T-helper 2 cell (primary cell): ENCODE data around the gene TMA7B.
A peak's percentile ranks its signal among the peaks of the same experiment; 100 is the strongest.

Experiments used
- DNase-seq, 5 experiments: peaks; one replicate each; pipeline versions ENCODE4 v3.0.0 to v3.0.0-alpha.2; 2012 to 2022

The TMA7B gene

DNA sequence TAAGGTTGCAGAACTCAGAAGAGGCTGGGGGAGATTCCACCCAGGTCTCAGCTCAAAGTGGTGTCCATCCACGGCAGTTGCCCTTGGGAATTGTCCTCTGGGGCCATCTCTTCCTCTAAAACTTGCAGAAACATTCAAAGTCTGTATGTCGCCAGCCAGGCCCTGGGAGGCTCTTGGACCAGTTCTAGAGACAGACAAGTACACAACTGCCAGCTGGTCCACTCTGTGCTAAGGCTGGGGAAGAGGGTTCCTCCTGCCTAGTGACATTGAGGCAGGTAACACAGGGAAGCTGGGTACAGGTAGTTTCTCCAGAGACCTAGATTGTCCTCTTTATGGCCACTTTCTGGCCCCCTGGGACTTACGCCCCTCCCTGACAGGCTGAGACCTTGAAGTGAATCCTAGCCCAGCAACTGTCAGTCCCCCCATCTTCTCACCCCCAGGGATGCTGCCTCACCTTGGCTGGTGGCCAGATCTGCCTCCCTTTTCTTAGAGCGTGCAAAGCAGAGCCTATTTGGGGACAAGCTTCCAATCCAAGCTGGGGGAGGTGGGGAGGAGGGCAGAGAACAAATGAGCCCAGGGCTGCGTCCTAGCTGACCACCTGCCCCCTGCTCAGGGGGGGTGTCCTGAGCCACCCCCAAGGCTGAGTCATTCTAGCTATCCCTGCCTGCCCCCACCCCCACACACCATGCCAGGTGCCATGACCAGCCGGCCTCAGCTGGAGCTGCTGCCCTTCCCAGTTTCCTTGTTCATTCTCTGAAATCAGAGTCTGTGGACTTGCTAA lies 42.9 kb downstream of the TMA7B start:
- no peak for DNase-seq

DNA sequence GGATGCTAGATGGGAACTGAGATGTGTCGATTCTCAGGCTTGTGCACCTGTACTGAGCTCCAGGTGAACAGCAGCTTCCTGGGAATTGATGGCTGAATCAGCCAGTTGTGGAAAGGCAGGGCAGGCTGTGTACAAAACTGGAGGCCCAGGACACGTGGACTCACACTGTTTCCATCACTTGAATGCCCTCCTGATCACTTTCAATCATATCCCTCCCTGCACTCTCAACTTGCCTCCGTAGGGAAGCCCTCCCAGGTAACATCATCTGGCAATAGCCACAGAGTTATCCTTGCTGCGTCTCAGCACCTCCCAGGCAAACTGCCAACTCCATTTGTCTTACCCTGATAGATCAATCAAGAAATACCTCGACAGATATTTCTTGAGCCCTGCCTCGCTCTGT lies 44.6 kb downstream of the TMA7B start:
- DNase-seq, result no peak

DNA sequence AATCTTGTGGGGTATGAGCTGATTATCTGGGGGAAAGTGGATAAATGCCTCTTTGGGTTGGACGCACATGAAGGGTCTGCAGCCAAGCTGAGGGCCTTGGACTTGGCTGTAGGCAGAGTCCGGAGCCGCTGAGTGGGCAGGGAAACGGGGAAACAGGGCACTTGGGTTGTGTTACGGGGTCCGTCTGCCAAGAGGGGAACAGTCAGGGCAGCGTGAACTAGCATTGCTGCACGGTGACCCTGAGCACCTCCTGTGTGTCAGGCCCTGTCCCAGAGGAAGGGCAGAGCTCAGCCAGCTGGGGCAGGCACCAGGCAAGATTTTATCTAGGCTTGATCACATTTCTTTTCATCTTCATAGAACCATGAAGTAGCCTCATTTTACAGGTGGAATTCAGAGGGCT lies 46.4 kb downstream of the TMA7B start:
- no peak for DNase-seq

DNA sequence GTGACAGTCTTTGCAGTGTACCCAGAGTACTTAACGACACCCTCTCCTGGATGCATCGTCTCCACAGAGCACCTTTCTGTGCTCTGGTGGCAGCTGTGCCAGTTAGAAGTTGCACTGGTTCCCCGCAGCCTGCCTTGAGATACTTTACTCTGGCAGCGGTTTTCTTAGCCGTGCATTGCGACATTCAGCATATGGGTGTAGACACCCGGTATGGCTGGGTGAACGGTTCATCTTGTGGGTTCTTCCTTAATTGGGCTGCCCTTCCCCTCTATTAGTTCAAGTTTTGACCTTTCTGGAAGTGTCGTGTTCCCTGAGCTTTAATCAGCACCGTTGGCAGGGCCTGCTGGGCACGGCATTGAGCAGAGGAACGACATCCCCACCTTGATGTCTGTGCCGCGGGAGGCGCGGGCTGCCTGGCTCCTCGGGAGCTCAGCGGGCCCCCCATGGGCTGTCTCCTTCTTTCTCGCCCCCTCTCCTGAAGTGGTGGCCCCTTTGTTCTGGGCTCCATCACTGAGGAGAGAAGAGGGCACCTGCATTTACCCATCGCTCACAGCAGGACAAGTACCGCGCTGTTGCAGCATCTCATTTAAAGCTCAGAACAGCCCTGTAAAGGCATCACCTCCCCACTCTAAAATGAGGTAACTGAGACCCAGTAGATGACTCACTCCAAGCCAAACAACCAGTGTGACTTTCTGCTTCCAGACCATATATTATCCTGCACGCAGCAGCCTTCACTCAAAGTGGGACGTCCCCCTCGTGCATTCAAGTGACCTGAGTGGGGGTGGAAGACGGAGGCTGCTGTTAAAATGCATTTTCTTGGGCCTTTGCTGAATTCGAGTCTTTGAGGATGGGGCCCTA lies 47.9 kb downstream of the TMA7B start:
- DNase-seq, result no peak

DNA sequence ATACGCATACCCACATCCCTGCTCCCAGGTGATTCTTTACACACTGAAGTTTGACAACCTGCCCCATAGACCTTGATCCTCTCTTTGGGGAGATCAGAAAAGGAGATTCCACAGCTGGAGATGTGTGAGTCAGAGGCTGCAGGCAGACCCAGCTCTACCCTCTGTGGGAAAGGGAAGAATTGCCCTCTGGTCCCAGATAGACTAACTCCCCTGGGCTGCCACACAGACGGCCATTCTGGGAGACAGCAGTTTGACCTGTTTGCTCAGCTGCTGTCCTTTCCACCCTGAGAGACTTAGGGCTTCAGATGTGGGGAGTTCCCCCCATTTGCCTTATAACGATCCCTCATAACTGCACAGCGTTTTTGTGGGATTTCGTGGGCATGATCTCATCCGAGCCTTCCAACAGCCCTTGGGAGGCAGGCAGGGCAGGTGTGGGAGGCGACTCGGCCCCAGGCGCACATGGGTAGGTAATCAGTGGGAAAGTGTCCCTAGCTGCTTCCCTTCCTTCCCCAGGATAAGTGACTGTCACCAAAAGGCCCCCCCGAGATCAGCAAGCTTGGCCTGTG lies 48.6 kb downstream of the TMA7B start:
- DNase-seq, result no peak

DNA sequence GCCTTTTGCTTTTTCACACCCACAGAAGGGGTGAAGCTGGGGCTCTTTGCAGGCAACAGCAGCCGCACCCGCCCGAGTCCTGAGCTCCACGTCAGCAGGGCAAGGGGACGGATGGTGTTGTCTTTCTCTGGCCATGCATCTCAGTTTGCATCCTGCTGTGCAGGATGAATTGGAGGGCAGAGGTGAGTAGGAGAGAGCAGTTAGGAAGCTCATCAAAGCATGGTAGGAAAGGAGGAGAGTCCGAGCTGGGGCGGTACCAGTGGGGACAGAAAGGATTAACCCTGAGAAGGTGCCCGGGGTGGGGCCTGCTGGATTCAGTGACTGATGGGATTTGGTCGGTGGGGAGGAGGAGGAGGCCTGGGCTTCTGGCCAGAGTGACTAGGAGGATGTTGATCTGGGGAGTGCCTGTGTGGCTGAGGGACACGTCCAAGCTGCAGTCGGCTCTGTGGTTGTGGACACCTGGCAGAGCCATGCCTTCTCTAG lies 49.1 kb downstream of the TMA7B start:
- DNase-seq, result no peak

DNA sequence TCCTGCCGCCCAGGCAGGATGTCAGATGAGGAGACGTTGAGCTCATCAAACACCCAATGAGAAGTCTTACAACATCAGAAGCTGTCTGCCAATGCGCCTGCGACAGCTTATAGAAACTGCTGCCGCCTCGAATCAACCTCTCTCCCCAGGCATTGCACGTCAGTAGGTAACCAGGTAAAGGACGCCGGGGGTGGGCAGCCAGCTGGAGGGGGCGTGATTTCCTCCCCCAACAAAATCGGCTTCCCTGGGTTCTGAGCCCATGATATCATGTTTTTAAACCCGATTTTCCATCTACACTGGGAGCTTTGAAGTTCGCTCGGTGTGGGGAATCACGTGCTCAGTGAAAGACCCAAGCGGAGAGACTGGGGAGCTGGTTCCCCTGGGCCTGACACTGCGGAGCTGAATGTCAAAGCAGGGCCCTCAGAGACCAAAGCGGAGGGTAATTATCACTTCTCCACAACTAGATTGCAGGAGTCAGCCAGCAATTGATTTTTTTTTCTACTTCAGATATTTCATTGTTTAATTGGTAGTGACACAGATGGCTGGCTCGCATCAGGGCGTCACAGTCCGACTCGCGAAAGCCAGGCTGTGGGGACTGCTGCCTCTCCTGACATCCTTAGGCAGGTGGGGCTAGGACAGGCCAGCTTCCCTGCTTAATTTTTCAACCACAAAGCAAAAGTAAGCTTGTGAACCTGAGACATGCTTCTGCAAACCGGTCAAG lies 49.9 kb downstream of the TMA7B start:
- DNase-seq, result peak in 1 of 5 experiments; percentile 53

DNA sequence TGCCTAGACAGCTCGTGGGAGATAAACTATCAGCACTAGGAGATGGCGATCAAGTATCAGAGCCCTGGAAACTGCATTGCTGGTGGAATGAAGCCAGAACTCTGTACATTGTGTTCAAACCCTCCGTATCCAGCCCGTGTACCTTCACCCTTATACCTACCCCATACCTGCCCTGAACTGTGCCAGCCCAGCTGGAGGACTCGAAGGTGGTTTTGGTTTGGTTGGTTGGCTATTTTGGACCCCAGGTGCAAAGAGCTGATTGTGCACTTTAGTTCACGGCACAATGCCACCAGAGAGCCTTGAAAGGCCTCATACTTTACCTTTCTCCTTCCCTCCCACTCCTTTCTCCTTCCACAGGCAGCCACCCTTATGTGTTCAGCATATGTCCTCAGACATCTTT lies 50.5 kb downstream of the TMA7B start:
- DNase-seq, result no peak
